Kidney (tissue), 14 donors: ENCODE data around the gene DBN1. TPM values are rescaled to one million over a fixed set of nuclear protein-coding genes. Genes with fewer than 3 reads are reported as not detected.

ENCODE experiments used
- DNase-seq, 5 donors: peaks; one replicate each; pipeline ENCODE4 v3.0.0-alpha.2; 2013 to 2020
- FAIRE-seq: peaks from 2 replicates; lab custom pipeline; 2012; peaks lifted over from hg19 to GRCh38; lab: Jason Lieb, UNC
- H3K27ac ChIP-seq, 2 donors: one replicate each; pipeline ENCODE4 v1.7.0; 2013; ENCODE audit warnings: low read depth in 2 of 2, low read length in 2 of 2, inconsistent platforms in 1 of 2
- H3K27me3 ChIP-seq: one replicate; pipeline ENCODE4 v1.7.1; 2013; ENCODE audit warnings: low read length, inconsistent platforms; ENCODE audit not compliant: control insufficient read depth, insufficient read depth
- H3K36me3 ChIP-seq, 3 donors: one replicate each; pipeline versions ENCODE4 v1.7.0 to v1.7.1; 2013; ENCODE audit warnings: low read length in 3 of 3, control low read depth in 1 of 3, inconsistent platforms in 1 of 3; ENCODE audit not compliant: insufficient read depth in 3 of 3, control insufficient read depth in 2 of 3
- H3K4me1 ChIP-seq, 3 donors: one replicate each; pipeline versions ENCODE4 v1.7.0 to v1.7.1; 2013; ENCODE audit warnings: low read length in 3 of 3, inconsistent platforms in 1 of 3, low read depth in 1 of 3; ENCODE audit not compliant: control insufficient read depth in 2 of 3, insufficient read depth in 2 of 3
- H3K4me3 ChIP-seq, 3 donors: one replicate each; pipeline versions ENCODE4 v1.7.0 to v1.8.1; 2013; ENCODE audit warnings: low read length in 3 of 3, control low read depth in 1 of 3, inconsistent platforms in 1 of 3
- H3K9ac ChIP-seq, 3 donors: one replicate each; pipeline versions ENCODE4 v1.7.0 to v1.7.1; 2013; ENCODE audit warnings: low read length in 3 of 3, control low read depth in 1 of 3, inconsistent platforms in 1 of 3
- H3K9me3 ChIP-seq, 3 donors: one replicate each; pipeline versions ENCODE4 v1.7.0 to v1.7.1; 2013; ENCODE audit warnings: low read length in 3 of 3, control low read depth in 1 of 3, inconsistent platforms in 1 of 3; ENCODE audit not compliant: control insufficient read depth in 2 of 3, insufficient read depth in 1 of 3
- intact Hi-C: fragments of 100-400 bp; cut with DNase I; formaldehyde crosslinking; loops from one replicate; pipeline ENCODE4 v1.11.1; 2022
- polyA plus RNA-seq: library from polyadenylated mRNA; stranded (reverse); fragments of 350-450 nt; fragmentation: Illumina TruSeq; extraction: RNeasy Lipid Tissue Mini Kit (QIAGEN cat#74804); gene quantifications from one replicate; pipeline ENCODE4 v1.2.3, GENCODE V29; 2014; ENCODE audit warnings: low read depth, low replicate concordance; ENCODE audit not compliant: insufficient read depth
- total RNA-seq: library from RNA; stranded (reverse); fragmentation: NEBNext Ultra II Directional; extraction: Animal tissue kit (Norgen Biotek cat#: 25700); gene quantifications from one replicate; pipeline ENCODE4 v1.2.1, GENCODE V29; 2021
- TF ChIP-seq, protein P1 (sequence below): IDR thresholded peaks from 3 replicates; pipeline ENCODE4 v1.5.1; 2012; ENCODE audit warnings: mild to moderate bottlenecking, moderate library complexity, borderline replicate concordance; ENCODE audit not compliant: insufficient read depth; ENCODE audit errors: extremely low read depth
- donor health status: control.
- donor health status: control.
- donor health status: control.
- donor health status: control.
- donor health status: control.
- donor health status: DM: yes; HTN: yes; CAD: no.
- donor health status: Normal renal cell carcinoma (clear cell type).

Gene DBN1
- total and polyA plus RNA-seq, 2 donors from 2014 or later, result 56.5 to 64.2 TPM

- intact Hi-C loops, result no loop called here
- Histone ChIP-seq H3K4me1 (peaks cover 0 to 13% (median 0%) of the 10 kb centered on the region in 3 donors), H3K9ac (peak overlapping the region in 1 of 3 donors; percentile 34), H3K27ac (peak overlapping the region; percentile 43 to 72), H3K9me3 (no peaks in the 10 kb centered on the region), H3K36me3 (no peaks in the 10 kb centered on the region), H3K4me3 (peak overlapping the region; percentile 24 to 76 (median 59)), H3K27me3 (no peaks in the 10 kb centered on the region)
- FAIRE-seq, result no peak
- TF ChIP-seq, protein P1, sequence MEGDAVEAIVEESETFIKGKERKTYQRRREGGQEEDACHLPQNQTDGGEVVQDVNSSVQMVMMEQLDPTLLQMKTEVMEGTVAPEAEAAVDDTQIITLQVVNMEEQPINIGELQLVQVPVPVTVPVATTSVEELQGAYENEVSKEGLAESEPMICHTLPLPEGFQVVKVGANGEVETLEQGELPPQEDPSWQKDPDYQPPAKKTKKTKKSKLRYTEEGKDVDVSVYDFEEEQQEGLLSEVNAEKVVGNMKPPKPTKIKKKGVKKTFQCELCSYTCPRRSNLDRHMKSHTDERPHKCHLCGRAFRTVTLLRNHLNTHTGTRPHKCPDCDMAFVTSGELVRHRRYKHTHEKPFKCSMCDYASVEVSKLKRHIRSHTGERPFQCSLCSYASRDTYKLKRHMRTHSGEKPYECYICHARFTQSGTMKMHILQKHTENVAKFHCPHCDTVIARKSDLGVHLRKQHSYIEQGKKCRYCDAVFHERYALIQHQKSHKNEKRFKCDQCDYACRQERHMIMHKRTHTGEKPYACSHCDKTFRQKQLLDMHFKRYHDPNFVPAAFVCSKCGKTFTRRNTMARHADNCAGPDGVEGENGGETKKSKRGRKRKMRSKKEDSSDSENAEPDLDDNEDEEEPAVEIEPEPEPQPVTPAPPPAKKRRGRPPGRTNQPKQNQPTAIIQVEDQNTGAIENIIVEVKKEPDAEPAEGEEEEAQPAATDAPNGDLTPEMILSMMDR, result peak; percentile 91
- peak; percentile 95 to 98 (median 97) for DNase-seq
These were observed 17.5 kb downstream of the DBN1 start for GRCh38 chr5:177455661-177456590.

- DNase-seq (peak; percentile 89 to 95 (median 93)), FAIRE-seq (no peak)
- Histone ChIP-seq H3K4me1 (peaks cover 0 to 13% (median 0%) of the 10 kb centered on the region in 3 donors), H3K36me3 (no peaks in the 10 kb centered on the region), H3K4me3 (peak overlapping the region; percentile 3 to 59 (median 46)), H3K27ac (peak overlapping the region in 1 of 2 donors; percentile 72), H3K9ac (peak overlapping the region in 1 of 3 donors; percentile 34), H3K9me3 (no peaks in the 10 kb centered on the region), H3K27me3 (no peaks in the 10 kb centered on the region)
- TF ChIP-seq, protein P1, result peak; percentile 74
- intact Hi-C loops, result no loop called here
These were observed 18.3 kb downstream of the DBN1 start for GRCh38 chr5:177455036-177455660.

- intact Hi-C loops, result loop anchor here (5.0 kb wide), 1 partner anchor 47 kb away; the partner anchor contains the start of gene F12
- Histone ChIP-seq H3K4me1 (peaks cover 0 to 13% (median 0%) of the 10 kb centered on the region in 3 donors), H3K27ac (peak overlapping the region in 1 of 2 donors; percentile 11), H3K27me3 (no peaks in the 10 kb centered on the region), H3K4me3 (peak overlapping the region in 2 of 3 donors; percentile 46 to 59), H3K9me3 (no peaks in the 10 kb centered on the region), H3K9ac (peak overlapping the region in 2 of 3 donors; percentile 25 to 26), H3K36me3 (no peaks in the 10 kb centered on the region)
- peak; percentile 94 to 97 (median 95) for DNase-seq
- FAIRE-seq, result no peak
- TF ChIP-seq, protein P1, result peak; percentile 97
These were observed 18.9 kb downstream of the DBN1 start for GRCh38 chr5:177454397-177455035.
